Cardiac atrium fibroblast (primary cell): ENCODE measurements around the gene MYORG. TPM values are rescaled to one million over a fixed set of nuclear protein-coding genes. Genes with fewer than 3 reads are reported as not detected.

Experiments
- total RNA-seq: library from RNA; depleted of rRNA; stranded (reverse); fragments of >200 nt; gene quantifications from 2 replicates; pipeline ENCODE4 v1.2.3, GENCODE V29; 2015

MYORG gene
- 1.8 and 2.8 TPM in 2 replicates for total RNA-seq

GRCh38 chr9:34376596-34377403 is at the start of gene MYORG:
TSS of gene MYORG (minus strand) at chr9:34376898. CDS start at chr9:34372943, 3,955 bp downstream.

GRCh38 chr9:34328987-34329832 is 47.5 kb downstream of the MYORG start, which contains the start of the genes KIF24 and NUDT2:
TSS of gene KIF24 (minus strand) at chr9:34329268. CDS start at chr9:34311346, 17,922 bp downstream.
TSS of gene NUDT2 (plus strand) at chr9:34329569. CDS start at chr9:34339040, 9,471 bp downstream.

Other genes with a start within 250 kb of the MYORG start
- 33.2 and 37.1 TPM in 2 replicates for gene UBAP1, start 197.9 kb downstream of the MYORG start, total RNA-seq
- gene KIF24, start 47.6 kb downstream of the MYORG start, total RNA-seq, result 0.54 and 2.8 TPM in 2 replicates
- 25.8 and 35.5 TPM in 2 replicates for gene NUDT2, start 47.3 kb downstream of the MYORG start, total RNA-seq
- 17.0 and 19.3 TPM in 2 replicates for gene FAM219A, start 81.7 kb upstream of the MYORG start, total RNA-seq
- gene DNAI1, start 81.9 kb upstream of the MYORG start, total RNA-seq, result not detected in 2 replicates
- gene ENHO, start 146.1 kb upstream of the MYORG start, total RNA-seq, result 1.6 TPM in 1 of 2 replicates, not detected in the other
- gene CNTFR, start 212.8 kb upstream of the MYORG start, total RNA-seq, result 0.72 TPM in 1 of 2 replicates, not detected in the other
- 27.7 and 48.4 TPM in 2 replicates for gene RPP25L, start 235.2 kb upstream of the MYORG start, total RNA-seq
- 101 and 107 TPM in 2 replicates for gene DCTN3, start 243.6 kb upstream of the MYORG start, total RNA-seq